ENCODE results near the gene IWS1.
"Not testable (repeated sequence)": the region's sequence is repeated elsewhere in the genome, so short reads cannot be mapped to it uniquely, and the experiment has no call there.

IWS1 gene

GRCh38 chr2:127526132-127527000, at the start of gene IWS1:
TSS of gene IWS1 (minus strand) at chr2:127526489. CDS start at chr2:127526208, 281 bp downstream.
- DNase-seq = peak; percentile 92 to 93

GRCh38 chr2:127575941-127576432, 49.7 kb upstream of the IWS1 start:
- DNase-seq = no peak

- DNase-seq = no peak
Observed at GRCh38 chr2:127575185-127575765, 49.0 kb upstream of the IWS1 start.

GRCh38 chr2:127574656-127575055, 48.4 kb upstream of the IWS1 start:
- DNase-seq = no peak

GRCh38 chr2:127573771-127574170, 47.5 kb upstream of the IWS1 start:
- no peak for DNase-seq

GRCh38 chr2:127573298-127573697, 47.0 kb upstream of the IWS1 start:
- no peak for DNase-seq

- no peak for DNase-seq
Observed at GRCh38 chr2:127572841-127573240, 46.6 kb upstream of the IWS1 start.

GRCh38 chr2:127572352-127572751, 46.1 kb upstream of the IWS1 start:
- not testable (repeated sequence) for DNase-seq

- no peak for DNase-seq
Observed at GRCh38 chr2:127570282-127571250, 44.3 kb upstream of the IWS1 start.

GRCh38 chr2:127569666-127570065, 43.4 kb upstream of the IWS1 start:
- no peak for DNase-seq

- no peak for DNase-seq
Observed at GRCh38 chr2:127568128-127568527, 41.8 kb upstream of the IWS1 start.

- DNase-seq = no peak
Observed at GRCh38 chr2:127567351-127567854, 41.1 kb upstream of the IWS1 start.

- DNase-seq = no peak
Observed at GRCh38 chr2:127566576-127566975, 40.3 kb upstream of the IWS1 start.

GRCh38 chr2:127566139-127566417, 39.8 kb upstream of the IWS1 start:
- no peak for DNase-seq

- DNase-seq = no peak
Observed at GRCh38 chr2:127565261-127566138, 39.2 kb upstream of the IWS1 start.

- no peak for DNase-seq
Observed at GRCh38 chr2:127564429-127565260, 38.4 kb upstream of the IWS1 start.

- DNase-seq = peak; percentile 1 to 7
Observed at GRCh38 chr2:127563458-127564428, 37.5 kb upstream of the IWS1 start.

- DNase-seq = no peak
Observed at GRCh38 chr2:127562936-127563335, 36.6 kb upstream of the IWS1 start.

GRCh38 chr2:127561371-127561770, 35.1 kb upstream of the IWS1 start:
- DNase-seq = no peak

GRCh38 chr2:127560931-127561280, 34.6 kb upstream of the IWS1 start:
- DNase-seq = no peak

Measured in CD4-positive, alpha-beta T cell treated with Interleukin-1 beta for 1 hour (primary cell).